ENCODE measurements around the gene HAAO. TPM values are rescaled to one million over a fixed set of nuclear protein-coding genes. Genes with fewer than 3 reads are reported as not detected.
A peak's percentile ranks its signal among the peaks of the same experiment; 100 is the strongest.

Gene HAAO
- total RNA-seq, 1 donor from 2014 or later: 6.1 TPM

- TF ChIP-seq, protein P1, sequence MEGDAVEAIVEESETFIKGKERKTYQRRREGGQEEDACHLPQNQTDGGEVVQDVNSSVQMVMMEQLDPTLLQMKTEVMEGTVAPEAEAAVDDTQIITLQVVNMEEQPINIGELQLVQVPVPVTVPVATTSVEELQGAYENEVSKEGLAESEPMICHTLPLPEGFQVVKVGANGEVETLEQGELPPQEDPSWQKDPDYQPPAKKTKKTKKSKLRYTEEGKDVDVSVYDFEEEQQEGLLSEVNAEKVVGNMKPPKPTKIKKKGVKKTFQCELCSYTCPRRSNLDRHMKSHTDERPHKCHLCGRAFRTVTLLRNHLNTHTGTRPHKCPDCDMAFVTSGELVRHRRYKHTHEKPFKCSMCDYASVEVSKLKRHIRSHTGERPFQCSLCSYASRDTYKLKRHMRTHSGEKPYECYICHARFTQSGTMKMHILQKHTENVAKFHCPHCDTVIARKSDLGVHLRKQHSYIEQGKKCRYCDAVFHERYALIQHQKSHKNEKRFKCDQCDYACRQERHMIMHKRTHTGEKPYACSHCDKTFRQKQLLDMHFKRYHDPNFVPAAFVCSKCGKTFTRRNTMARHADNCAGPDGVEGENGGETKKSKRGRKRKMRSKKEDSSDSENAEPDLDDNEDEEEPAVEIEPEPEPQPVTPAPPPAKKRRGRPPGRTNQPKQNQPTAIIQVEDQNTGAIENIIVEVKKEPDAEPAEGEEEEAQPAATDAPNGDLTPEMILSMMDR (IDR thresholded peaks at IDR 0.05): no peak
- Histone ChIP-seq H3K4me3 (no peak overlapping the region), H3K36me3 (no peaks in the 10 kb centered on the region), H3K9me3 (no peaks in the 10 kb centered on the region), H3K27ac (no peak overlapping the region), H3K4me1 (no peaks in the 10 kb centered on the region), H3K27me3 (ENCODE audit: low read depth) (no peaks in the 10 kb centered on the region)
- DNase-seq: no peak
- intact Hi-C loops (cut with DNase I): no loop called here
- ATAC-seq: no peak
Measured at GRCh38 chr2:42775810-42776209, 16.6 kb downstream of the HAAO start.

DNA sequence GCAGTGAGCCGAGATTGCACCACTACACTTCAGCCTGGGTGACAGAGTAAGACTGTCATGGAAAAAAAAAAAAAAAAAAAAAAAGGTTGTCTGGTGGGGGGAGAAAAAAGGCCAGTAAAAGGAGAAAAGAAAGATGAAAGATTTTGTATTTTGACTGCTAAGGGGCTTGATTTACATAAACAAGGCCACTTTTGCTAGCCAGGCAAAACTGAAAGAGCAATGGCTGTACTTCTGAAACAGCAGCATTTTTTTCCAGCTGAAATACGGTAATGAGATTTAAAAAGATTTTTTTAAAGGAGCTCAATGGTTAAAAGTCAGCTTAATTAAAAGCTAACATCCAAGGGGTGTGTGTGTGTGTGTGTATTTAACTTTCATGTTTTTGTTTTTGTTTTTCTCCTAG, 17.2 kb downstream of the HAAO start:
- Histone ChIP-seq H3K4me1 (no peaks in the 10 kb centered on the region), H3K4me3 (no peak overlapping the region), H3K27me3 (ENCODE audit: low read depth) (no peaks in the 10 kb centered on the region), H3K9me3 (no peaks in the 10 kb centered on the region), H3K27ac (no peak overlapping the region), H3K36me3 (no peaks in the 10 kb centered on the region)
- ATAC-seq (no peak), DNase-seq (no peak)
- intact Hi-C loops (cut with DNase I): no loop called here
- TF ChIP-seq, protein P1 (IDR thresholded peaks at IDR 0.05): no peak

DNA sequence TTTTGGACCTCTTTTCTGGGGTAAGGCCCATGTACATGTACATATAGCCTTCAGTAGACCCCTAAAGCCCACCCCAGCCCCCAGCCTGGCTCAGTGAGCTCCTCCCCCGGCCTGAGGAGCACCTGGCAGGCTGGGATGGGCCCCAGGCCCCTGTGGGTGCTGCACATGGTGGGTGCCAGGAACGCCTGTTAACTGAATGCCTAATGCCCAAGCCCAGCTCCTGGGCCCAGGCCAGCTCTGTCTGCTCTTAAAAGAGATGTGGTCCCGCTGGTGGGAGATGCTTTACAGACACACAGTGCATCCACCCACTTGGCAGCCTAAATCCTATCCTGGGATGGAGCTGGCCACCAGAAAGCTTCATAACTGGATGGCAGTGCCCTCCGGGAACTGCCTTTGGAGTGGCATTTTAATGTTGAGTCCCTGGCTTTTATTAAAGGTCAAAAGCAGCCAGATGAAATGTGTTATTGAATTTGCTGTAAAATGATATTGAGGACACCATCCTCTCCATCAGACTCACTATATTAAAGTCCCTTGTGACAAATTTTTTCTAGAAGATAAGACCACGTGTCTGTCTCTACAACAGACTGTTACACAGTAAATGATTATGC, 20.7 kb downstream of the HAAO start:
- intact Hi-C loops (cut with DNase I): no loop called here
- H3K27me3 ChIP-seq (ENCODE audit: low read depth): no peaks in the 10 kb centered on the region
- H3K4me3 ChIP-seq: no peak overlapping the region
- ATAC-seq (no peak), DNase-seq (no peak)
- no peaks in the 10 kb centered on the region for H3K36me3 ChIP-seq
- H3K4me1 ChIP-seq: no peaks in the 10 kb centered on the region
- TF ChIP-seq, protein P1 (IDR thresholded peaks at IDR 0.05): no peak
- H3K27ac ChIP-seq: no peak overlapping the region
- H3K9me3 ChIP-seq: no peaks in the 10 kb centered on the region

GRCh38 chr2:42770288-42771131, 21.9 kb downstream of the HAAO start:
- no peak overlapping the region for H3K4me3 ChIP-seq
- ATAC-seq (peak; percentile 89 to 90), DNase-seq (peak; percentile 61)
- no peaks in the 10 kb centered on the region for H3K36me3 ChIP-seq
- H3K4me1 ChIP-seq: no peaks in the 10 kb centered on the region
- no peak overlapping the region for H3K27ac ChIP-seq
- intact Hi-C loops (cut with DNase I): no loop called here
- TF ChIP-seq, protein P1 (IDR thresholded peaks at IDR 0.05): peak; percentile 42
- H3K9me3 ChIP-seq: no peaks in the 10 kb centered on the region
- no peaks in the 10 kb centered on the region for H3K27me3 ChIP-seq (ENCODE audit: low read depth)

DNA sequence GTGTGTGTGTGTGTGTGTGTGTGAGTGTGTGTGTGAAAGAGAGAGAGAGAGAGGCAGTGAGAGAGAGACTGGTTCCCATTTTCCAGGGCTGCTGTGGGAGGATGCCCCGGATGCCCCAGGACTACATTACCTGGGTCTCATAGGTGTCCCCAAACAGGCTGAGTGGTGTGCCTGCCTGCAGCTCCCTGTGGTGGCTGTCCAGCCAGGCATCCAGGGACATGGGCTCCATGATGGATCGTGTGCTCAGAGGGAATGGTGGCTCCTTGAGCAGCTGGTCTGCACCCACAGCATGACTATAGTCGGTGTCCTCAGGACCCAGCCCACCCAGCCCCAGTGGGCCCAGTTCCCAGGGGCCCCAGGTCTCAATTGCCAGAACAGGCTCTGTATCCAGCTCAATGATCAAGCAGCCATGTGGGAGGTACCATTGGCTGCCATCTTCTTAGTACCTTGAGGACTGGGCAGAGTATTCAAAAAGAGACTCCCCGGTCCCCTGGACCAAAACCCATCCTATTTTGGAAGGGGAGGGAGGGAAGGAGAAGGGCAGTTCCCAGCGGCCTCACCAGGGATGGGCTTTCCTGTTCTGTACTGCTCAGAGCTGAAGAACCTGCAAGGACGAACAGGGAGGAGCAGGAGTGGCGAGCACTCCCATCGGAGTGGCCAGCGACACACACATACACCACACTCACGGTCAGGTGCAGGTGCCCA, 22.6 kb downstream of the HAAO start:
- Histone ChIP-seq H3K36me3 (no peaks in the 10 kb centered on the region), H3K27me3 (ENCODE audit: low read depth) (no peaks in the 10 kb centered on the region), H3K4me3 (no peak overlapping the region), H3K4me1 (no peaks in the 10 kb centered on the region), H3K9me3 (no peaks in the 10 kb centered on the region), H3K27ac (no peak overlapping the region)
- intact Hi-C loops (cut with DNase I): no loop called here
- ATAC-seq: no peak
- no peak for DNase-seq
- TF ChIP-seq, protein P1 (IDR thresholded peaks at IDR 0.05): no peak
